ENCODE results near the gene GALNT10.

The GALNT10 gene

GRCh38 chr5:154179846-154180710 is 10.5 kb upstream of the GALNT10 start:
- in situ Hi-C loops (cut with MboI; ENCODE audit: low sequenced_read_pairs) = no loop called here

GRCh38 chr5:154181161-154181560 is 9.4 kb upstream of the GALNT10 start:
- in situ Hi-C loops (cut with MboI; ENCODE audit: low sequenced_read_pairs) = no loop called here

DNA sequence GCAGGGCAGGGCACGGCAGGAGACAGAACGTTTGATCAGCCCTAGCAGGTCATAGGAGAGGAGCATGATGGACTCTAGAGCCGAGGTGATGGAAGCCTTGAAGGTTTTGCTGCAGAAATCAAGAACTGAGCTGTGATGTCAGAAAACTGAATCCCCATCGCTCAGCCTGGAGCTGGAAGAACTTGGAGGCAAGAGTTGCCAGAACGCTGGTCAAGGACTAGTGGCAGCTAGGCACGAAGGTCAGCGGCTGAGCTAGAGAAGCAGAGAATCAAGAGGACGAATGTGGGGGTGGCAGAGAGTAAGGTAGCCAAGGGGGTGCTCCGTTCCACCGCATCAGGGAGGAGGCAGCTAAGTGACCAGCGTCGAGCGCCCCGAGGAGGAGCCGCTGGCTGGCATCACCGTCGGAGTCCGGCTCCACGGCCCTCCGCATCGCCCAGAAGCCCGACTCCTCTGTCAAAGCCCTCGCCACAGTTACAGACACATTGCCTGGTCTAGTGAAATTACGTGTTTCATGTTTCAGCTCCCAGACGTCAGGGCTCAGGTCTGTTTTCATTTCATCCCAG is 1.2 kb upstream of the GALNT10 start:
- in situ Hi-C loops (cut with MboI; ENCODE audit: low sequenced_read_pairs) = no loop called here

GRCh38 chr5:154189819-154190594 is 526 bp upstream of the GALNT10 start:
- in situ Hi-C loops (cut with MboI; ENCODE audit: low sequenced_read_pairs) = no loop called here

DNA sequence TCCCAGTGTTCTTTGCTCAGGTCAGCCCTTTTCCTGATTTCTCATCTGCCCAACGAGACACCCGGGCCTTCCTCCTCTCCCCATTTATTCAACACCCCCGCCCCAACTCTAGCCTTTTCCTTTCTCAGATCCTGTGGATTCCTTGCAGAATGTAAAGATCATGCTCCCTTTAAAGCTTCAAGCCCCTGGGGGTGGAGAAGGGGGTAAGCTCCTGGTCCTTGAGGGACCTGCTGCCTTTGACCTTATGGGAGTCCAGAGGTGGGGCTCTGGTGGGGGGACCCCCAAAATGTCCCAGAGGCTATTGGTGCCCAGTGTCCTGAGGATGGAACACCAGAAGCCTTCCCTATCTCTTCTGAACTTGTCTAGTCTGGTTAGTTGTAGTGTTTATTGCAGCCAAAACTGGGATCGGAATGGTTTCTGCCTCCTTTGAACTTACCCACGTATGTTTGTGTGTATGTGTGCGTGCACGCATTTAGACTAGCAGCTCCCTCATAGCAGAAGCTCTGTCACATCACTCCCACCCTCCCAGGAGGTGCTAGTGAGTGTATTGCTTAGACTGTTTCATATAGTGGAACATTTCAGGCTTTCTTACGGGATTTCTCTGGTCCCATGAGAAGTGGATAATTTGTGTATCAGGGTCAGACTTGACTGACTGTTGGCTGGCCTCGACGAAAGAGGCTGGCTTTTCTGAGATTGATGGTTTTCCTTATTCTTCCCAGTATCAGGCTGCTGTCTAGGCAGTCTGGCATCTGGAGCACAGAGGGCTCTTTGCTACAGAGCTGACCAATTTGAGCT is 1.1 kb downstream of the GALNT10 start:
- in situ Hi-C loops (cut with MboI; ENCODE audit: low sequenced_read_pairs) = no loop called here

GRCh38 chr5:154193283-154193682 is 2.8 kb downstream of the GALNT10 start:
- in situ Hi-C loops (cut with MboI; ENCODE audit: low sequenced_read_pairs) = no loop called here

DNA sequence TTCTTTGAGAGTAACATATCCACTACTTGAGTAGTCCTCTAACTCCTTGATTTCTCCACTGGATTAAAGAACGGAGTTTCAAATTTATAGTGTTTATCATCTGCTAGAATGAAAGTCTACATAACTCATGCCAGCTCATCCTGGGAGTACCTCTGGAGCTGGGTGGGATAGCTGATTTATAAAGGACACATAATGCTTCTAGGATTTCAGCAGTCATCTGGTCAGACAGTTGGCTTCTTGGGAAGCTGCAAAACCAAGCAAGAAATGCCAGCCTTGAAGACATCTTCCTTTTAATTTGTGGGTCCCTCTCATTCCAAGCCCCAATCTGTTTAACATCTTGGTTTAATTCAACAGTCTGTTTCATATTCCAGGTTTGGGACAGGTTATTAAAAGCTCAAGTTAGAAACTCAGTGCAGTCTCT is 3.2 kb downstream of the GALNT10 start:
- in situ Hi-C loops (cut with MboI; ENCODE audit: low sequenced_read_pairs) = no loop called here

GRCh38 chr5:154194345-154195329 is 4.1 kb downstream of the GALNT10 start:
- in situ Hi-C loops (cut with MboI; ENCODE audit: low sequenced_read_pairs) = no loop called here

DNA sequence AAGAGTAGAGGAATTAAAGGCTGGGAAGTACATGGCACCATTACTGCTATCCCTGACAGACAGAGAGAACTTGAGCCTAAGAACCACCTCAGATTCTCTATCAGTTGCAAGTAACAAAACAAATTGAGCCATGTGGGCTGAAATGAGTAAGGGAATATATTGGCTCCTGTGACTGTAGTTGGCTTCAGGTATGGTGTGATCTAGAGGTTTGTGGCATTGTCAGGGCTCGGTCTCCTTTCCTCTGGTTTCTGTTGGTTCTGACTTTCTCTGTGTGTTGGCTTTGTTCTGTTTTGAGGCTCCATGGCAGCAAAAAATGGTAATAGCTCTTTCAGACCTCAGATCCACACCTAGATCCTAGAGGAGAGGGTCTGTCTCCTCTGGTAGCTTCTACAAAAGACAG is 5.7 kb downstream of the GALNT10 start:
- in situ Hi-C loops (cut with MboI; ENCODE audit: low sequenced_read_pairs) = no loop called here

DNA sequence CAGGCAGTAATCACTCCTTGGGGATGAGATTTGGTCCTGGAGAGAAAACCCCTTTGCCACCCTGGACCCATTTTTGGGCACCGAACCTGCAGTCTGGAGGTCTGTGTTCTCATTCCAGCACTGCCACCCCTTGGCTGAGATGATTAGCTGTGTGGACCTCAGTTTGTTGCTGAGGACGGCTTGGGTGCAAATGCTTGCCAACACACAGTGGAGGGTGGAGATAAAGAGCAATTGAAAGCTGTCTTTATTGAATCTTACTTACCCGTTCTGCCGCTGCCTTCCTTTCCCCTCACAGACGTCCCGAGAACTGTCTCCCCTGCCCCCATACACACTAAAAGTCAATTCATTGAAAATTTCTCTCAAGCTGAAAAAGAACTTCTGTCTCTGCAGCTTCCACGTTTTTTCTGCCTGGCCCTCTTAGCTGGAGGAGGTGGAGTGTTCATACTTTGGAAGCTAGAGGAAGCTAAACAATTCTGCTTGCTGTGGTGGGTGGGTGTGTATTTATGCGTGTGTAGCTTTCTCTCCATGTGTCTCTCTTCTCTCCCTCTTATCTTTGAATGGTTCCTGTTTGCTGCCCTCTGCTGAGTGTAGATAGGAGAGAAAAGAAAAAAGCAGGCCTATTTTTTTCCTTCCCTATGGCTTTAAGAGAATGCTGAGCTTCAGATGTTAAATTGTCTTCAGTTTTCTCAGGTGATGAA is 6.6 kb downstream of the GALNT10 start:
- in situ Hi-C loops (cut with MboI; ENCODE audit: low sequenced_read_pairs) = no loop called here

DNA sequence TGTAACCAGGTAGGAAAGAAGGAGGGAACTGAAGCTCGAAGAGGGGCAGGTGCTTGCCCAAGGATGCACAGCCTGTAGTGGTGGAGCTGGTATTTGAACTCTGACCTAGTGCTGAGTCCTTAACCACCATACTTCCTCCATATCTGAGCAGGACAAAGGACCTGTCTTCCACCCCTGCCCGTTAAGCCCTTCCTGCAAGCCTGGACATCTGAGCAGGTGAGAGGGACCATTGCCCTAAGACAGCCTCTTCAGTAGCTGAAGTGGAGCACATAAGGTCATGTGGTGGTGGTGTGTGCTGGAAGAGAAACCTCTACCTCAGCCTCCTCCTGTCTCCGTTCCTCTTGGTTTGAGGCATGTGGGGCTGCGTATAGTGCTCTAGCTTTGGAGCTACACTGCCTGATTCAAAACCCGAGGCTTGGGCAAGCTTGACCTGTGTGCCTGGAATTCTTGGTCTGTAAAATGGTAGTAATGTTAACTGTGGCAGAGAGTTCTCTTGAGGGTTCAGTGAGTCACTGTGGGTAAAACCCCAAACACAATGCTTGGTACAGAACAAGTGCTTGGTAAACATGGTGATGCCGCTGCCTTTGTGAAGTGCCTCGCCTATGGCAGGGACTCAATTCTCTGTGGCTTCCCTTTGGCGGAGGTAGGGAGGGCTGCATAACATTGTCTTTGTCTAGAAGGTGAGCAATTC is 7.4 kb downstream of the GALNT10 start:
- in situ Hi-C loops (cut with MboI; ENCODE audit: low sequenced_read_pairs) = no loop called here

DNA sequence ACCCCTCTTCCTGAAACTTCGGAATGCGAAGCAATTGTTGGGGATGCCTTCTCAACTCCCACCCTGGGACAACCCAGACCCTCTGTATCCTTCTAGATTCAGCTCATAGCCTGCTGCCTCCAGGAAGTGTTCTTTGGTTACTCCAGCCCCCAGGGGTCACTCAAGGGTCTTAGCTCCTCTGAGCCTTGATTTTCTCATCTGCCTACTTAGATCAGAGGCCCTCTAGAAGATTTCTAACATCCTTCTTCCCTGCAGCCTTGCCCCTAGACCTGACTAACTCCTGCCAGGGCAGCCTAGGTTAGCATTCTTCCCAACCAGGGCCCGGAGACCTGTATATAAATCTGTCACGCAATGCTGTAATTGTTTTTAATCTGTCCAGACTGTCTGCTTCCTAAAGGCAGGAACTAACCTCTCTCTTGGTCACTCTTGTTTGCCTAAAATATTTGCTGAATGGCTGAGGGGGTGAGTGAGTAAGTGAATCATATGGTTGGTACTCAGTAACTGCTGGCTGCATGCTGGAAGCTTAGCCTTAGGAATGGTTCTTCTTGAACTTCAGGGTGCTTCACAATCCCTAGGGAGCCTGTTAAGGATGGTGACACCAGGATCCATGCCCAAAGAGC is 8.2 kb downstream of the GALNT10 start:
- in situ Hi-C loops (cut with MboI; ENCODE audit: low sequenced_read_pairs) = no loop called here

- in situ Hi-C loops (cut with MboI; ENCODE audit: low sequenced_read_pairs) = no loop called here
These were observed 8.7 kb downstream of the GALNT10 start for GRCh38 chr5:154199263-154199662.

DNA sequence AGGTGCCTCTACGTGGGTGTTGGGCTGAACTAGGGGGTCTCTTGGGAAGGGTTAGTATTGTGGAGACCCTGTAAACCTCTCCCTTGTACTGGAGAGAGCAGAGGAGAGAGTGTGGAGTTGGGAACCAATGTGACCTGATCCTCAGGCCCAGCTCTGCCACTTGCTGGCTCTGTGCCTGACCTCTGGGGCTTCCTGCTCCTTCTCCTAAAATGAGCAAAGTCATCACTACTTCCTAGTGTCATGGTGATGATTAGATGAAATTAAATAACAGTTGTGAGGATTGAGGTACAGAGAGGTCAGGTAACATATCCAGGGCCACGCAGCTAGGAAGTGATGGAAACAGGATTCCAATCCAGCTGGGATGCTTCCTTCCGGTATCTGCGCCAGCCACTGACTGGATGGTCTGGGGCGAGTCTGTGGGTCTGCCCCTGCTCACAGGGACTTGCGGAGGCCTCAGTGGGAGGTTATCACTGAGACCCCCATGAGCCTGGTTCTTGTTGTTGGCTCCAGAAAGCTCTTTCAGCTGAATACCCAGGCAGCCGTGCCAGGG is 9.2 kb downstream of the GALNT10 start:
- in situ Hi-C loops (cut with MboI; ENCODE audit: low sequenced_read_pairs) = no loop called here

DNA sequence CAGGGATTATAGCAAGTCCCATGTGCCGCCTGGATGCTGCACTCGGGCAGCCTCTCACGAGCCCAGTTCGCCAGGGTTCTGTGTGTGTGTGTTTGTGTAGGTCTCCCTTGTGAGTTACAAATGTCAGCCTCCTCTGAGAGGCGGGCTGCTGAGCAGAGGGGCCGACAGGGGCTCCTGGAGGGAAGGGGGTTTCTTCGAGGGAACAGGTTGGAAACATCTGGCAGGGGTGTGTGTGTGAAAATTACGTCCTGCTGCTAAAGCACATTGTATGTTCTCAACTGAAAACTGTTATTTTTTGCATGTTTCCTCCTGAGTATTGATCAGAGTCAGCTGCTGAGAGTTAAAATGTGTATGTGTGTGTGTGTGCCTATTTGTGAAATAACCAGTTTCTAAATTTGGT is 9.7 kb downstream of the GALNT10 start:
- in situ Hi-C loops (cut with MboI; ENCODE audit: low sequenced_read_pairs) = no loop called here

DNA sequence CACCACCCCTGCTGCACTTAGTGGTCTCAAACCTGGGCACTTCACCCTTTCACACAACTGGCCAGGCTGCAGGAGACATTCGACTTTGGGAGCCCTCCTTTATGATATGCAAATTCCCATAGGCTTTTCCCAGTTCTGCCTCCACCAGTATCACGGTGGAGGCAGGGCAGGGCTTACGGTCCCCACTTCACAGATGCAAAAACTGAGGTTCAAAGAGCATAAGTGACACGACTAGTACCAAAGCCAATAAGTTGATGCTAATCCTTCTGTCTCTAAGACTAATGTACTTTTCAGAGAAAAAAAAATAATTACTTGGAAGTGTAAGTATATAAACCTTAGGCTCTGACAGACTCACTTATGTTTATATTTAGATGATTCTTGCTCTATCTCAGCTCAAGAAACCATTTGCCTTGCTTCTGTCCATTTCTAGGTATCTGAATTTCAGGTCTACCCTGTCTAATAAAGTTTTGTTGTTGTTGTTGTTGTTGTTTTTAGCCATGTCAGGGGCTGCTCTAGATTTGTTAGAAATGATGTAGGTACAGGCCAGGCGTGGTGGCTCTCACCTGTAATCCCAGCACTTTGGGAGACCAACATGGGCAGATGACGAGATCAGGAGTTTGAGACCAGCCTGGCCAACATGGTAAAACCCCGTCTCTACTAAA is 10.7 kb downstream of the GALNT10 start:
- in situ Hi-C loops (cut with MboI; ENCODE audit: low sequenced_read_pairs) = no loop called here
